HG02642 (cell line): ENCODE results near the gene MERTK.
"Not testable (repeated sequence)": the region's sequence is repeated elsewhere in the genome, so short reads cannot be mapped to it uniquely, and the experiment has no call there.

Experiments used
- ATAC-seq: cut with Tn5 transposase; IDR thresholded peaks from one replicate; pipeline ENCODE4 v1.9.1; 2021; ENCODE audit warnings: mild to moderate bottlenecking; ENCODE audit not compliant: unreplicated experiment, poor library complexity

MERTK gene

GRCh38 chr2:112062894-112063293 is 164.5 kb downstream of the MERTK start:
- no peak for ATAC-seq

DNA sequence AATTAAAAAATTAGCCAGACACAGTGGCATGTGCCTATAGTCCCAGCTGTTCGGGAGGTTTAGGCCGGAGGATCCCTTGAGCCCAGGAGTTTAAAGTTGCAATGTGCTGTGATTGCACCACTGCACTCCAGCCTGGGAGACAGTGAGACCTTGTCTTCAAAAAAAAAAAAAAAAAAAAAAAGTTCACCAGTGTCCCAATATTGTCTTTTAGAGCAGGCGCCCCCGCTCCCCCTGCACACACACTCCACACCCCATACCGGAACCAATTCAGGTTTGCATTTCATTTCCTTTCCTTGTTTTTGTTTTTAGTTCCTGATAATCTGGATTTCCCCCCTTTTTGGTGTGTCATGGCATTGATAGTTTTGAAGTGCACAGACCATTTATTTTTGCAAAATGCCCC is 167.1 kb downstream of the MERTK start:
- ATAC-seq = no peak

GRCh38 chr2:112065966-112066365 is 167.6 kb downstream of the MERTK start:
- ATAC-seq = no peak

- not testable (repeated sequence) for ATAC-seq
Measured at GRCh38 chr2:112069794-112070193, 171.4 kb downstream of the MERTK start.

DNA sequence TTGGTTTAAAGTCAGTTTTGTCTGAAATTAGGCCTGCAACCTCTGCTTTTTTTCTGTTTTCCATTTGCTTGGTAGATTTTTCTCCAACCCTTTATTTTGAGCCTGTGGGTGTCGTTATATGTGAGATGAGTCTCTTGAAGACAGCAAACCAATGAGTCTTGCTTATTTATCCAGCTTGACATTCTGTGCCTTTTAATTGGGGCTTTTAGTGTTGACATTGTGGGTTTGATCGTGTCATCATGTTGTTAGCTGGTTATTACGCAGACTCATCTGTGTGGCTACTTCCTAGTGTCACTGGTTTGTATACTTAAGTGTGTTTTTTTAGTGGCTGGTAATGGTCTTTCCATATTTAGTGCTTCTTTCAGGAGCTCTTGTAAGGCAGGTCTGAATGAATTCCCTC is 175.5 kb downstream of the MERTK start:
- ATAC-seq = no peak

DNA sequence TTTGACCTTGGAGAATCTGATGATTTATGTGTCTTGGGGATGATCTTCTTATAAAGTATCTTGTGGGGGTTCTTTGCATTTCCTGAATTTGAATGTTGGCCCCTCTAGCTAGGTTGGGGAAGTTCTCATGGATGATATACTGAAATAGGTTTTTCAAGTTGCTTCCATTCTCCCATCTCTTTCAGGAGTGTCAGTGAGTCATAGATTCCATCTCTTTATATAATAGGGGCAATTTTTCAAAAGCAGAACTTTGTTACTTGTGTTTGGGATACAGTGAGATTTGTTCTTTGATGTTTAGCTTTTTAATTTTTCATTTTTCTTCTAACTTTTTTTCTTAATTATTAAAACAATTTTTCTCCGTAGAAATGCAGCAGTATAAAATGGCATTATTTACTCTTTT is 176.1 kb downstream of the MERTK start:
- no peak for ATAC-seq

DNA sequence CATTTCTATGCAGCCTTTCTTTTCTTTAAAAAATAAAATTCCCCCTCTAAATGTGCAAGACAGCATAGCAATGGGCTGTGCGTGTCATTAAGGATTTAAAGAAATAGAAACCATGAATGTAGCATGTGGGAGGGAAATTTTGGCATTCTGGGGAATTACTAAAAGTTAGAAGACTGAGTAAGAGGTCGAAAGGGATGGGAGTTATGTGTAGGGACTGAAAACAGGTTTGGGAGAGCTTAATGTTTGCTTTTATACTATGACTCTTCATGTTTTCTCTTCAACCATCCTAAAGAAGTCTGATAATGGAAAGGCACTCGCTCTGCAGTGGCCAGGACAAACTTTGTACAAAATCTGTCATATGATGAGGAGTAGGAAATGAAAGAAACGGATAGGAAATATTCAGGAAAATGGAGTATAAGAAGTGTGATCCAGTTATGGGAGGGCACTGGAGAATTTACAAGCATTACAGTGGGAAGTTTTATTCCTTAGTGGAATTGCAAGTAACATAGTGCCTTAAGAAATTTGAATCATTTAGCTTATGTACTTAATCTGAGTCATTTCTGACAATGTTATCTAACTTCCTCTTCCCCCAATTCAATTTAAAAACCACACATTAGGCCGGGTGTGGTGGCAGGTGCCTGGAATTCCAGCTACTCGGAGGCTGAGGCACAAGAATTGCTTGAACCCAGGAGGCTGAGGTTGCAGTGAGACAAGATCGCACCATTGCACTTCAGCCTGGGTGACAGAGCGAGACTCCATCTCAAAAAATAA is 177.3 kb downstream of the MERTK start:
- no peak for ATAC-seq

DNA sequence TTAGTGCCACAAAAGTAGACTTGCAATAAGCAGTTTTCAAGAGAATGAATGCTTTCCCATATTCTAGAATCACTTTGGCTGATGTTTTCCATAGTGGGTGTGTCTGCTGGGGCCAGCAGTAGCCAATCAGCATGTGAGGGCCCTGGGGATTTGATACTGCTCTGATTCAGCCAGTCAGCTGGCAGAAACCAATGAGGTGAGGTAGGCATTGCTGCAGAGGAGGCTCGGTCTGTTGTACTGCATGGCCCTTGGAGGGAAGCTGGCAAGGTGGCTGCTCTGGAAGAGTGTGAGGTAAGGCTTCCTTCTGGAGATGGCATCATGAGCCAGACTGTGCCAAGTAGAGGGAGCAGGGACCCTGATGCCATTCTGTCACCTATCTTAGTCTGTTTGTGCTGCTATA is 179.4 kb downstream of the MERTK start:
- ATAC-seq = no peak
